ENCODE data around the gene USP50. TPM values are rescaled to one million over a fixed set of nuclear protein-coding genes. Genes with fewer than 3 reads are reported as not detected.
A peak's percentile ranks its signal among the peaks of the same experiment; 100 is the strongest.

USP50 gene
- total and polyA plus RNA-seq, 2 of the 13 experiments (the other 11 are each of a cell fraction or from before 2014, with no cell fraction given): 0.86 TPM; not detected in 1

- TF ChIP-seq ARID5B (CRISPR knock-in tag; IDR thresholded peaks at IDR 0.05): peak; percentile 85
- no peak for TF ChIP-seq ZBTB33 (CRISPR knock-in tag; IDR thresholded peaks at IDR 0.05)
- TF ChIP-seq ARID3A (IDR thresholded peaks at IDR 0.05; ENCODE audit: low read depth, low read length): peak; percentile 79; the same call in 1 of the 2 replicates
- peak; percentile 45; the same call in 1 of the 2 replicates for TF ChIP-seq MIXL1 (CRISPR knock-in tag; IDR thresholded peaks at IDR 0.05)
- peak; percentile 36 for TF ChIP-seq HNF4A (CRISPR knock-in tag; IDR thresholded peaks at IDR 0.05)
- peak; percentile 39; the same call in 1 of the 2 replicates for TF ChIP-seq HOMEZ (CRISPR knock-in tag; IDR thresholded peaks at IDR 0.05; ENCODE audit: low read depth)
- no peak for TF ChIP-seq SOX13 (IDR thresholded peaks at IDR 0.05)
- TF ChIP-seq SOX13 (CRISPR knock-in tag; conservative IDR thresholded peaks at IDR 0.05 in 1 of 2, IDR thresholded peaks at IDR 0.05 in 1 of 2): 0 out of 4 replicates have a peak, but pooled peaks of 1 of the 2 experiments have one; percentile 32
- TF ChIP-seq SALL1 (CRISPR knock-in tag; IDR thresholded peaks at IDR 0.05): peak; percentile 60; the same call in 1 of the 2 replicates
- TF ChIP-seq FOXO1 (CRISPR knock-in tag; IDR thresholded peaks at IDR 0.05): peak; percentile 47; the same call in 1 of the 2 replicates
- no peak for TF ChIP-seq ZSCAN9 (CRISPR knock-in tag; IDR thresholded peaks at IDR 0.05; ENCODE audit: borderline replicate concordance)
- TF ChIP-seq ZNF460 (CRISPR knock-in tag; IDR thresholded peaks at IDR 0.05; ENCODE audit: borderline replicate concordance): no peak
- TF ChIP-seq FOXA1 (IDR thresholded peaks at IDR 0.05): no peak
- peak; percentile 72 for TF ChIP-seq FOXA1 (CRISPR knock-in tag; IDR thresholded peaks at IDR 0.05)
- peak; percentile 84 for TF ChIP-seq SKI (IDR thresholded peaks at IDR 0.05; ENCODE audit: partially characterized antibody)
- TF ChIP-seq ATF3 (CRISPR knock-in tag; IDR thresholded peaks at IDR 0.05): 0 out of 2 replicates have a peak, but pooled peaks have one; percentile 25
- peak; percentile 82; the same call in 1 of the 2 replicates for TF ChIP-seq THRA (CRISPR knock-in tag; IDR thresholded peaks at IDR 0.05; ENCODE audit: borderline replicate concordance)
- TF ChIP-seq EP300 (IDR thresholded peaks at IDR 0.05; ENCODE audit: low read depth in 2 of 2, low read length in 2 of 2): 0 out of 4 replicates have a peak, but pooled peaks of 1 of the 2 experiments have one; percentile 12
- no peak for TF ChIP-seq EP300 (CRISPR knock-in tag; IDR thresholded peaks at IDR 0.05; ENCODE audit: borderline replicate concordance)
These were observed 3.6 kb downstream of the USP50 start (continued) for GRCh38 chr15:50542887-50543210.
